LNCAP (cell line): Measurements from ENCODE around the gene RBM39.

Experiments
- TF ChIP-seq, protein P1 (sequence below): fragments of 450-650 bp; IDR thresholded peaks from 2 replicates; pipeline ENCODE4 v1.5.1; 2017; ENCODE audit warnings: mild to moderate bottlenecking

The RBM39 gene

DNA sequence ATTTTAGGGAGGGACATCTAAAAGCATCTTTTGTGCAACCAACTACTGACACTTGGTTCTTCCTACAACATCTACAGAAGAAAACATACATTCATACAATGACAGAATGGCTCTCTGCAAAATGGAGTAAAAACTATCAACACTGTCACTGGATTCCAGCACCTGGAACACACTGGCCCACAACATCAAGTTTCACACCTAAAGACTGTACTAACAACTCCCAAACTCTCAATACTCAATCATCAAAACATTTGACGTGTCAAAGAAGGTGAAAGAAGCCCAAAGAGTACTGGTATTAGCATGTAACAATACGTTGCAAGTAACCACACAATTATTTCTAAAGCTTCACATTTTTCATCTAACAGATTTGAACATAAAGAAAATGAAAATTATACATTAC lies 79.5 kb downstream of the RBM39 start:
- TF ChIP-seq, protein P1, sequence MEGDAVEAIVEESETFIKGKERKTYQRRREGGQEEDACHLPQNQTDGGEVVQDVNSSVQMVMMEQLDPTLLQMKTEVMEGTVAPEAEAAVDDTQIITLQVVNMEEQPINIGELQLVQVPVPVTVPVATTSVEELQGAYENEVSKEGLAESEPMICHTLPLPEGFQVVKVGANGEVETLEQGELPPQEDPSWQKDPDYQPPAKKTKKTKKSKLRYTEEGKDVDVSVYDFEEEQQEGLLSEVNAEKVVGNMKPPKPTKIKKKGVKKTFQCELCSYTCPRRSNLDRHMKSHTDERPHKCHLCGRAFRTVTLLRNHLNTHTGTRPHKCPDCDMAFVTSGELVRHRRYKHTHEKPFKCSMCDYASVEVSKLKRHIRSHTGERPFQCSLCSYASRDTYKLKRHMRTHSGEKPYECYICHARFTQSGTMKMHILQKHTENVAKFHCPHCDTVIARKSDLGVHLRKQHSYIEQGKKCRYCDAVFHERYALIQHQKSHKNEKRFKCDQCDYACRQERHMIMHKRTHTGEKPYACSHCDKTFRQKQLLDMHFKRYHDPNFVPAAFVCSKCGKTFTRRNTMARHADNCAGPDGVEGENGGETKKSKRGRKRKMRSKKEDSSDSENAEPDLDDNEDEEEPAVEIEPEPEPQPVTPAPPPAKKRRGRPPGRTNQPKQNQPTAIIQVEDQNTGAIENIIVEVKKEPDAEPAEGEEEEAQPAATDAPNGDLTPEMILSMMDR = no peak

DNA sequence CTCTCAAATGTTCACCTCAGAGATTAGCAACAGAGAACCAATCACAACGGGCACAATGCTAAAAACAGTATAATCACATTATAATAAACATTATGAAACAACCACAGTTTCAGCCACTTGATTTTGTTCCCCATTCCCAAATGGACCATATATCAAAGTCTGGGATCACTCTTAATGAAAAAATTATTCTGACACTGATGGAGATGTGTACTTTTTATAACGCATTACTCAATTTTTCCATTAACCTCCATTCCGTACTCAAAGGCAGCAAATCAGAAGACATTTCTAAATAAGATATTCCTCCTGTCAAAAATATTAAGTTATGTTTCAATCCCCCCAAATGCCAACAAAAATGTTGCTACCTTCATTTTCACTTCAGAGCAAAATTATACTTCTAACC lies 80.2 kb downstream of the RBM39 start:
- TF ChIP-seq, protein P1 = no peak

- TF ChIP-seq, protein P1 = no peak
Measured at GRCh38 chr20:35661053-35661452, 81.0 kb downstream of the RBM39 start.

- TF ChIP-seq, protein P1 = no peak
Measured at GRCh38 chr20:35660122-35660937, 81.7 kb downstream of the RBM39 start.

- TF ChIP-seq, protein P1 = no peak
Measured at GRCh38 chr20:35657271-35657670, 84.8 kb downstream of the RBM39 start.

DNA sequence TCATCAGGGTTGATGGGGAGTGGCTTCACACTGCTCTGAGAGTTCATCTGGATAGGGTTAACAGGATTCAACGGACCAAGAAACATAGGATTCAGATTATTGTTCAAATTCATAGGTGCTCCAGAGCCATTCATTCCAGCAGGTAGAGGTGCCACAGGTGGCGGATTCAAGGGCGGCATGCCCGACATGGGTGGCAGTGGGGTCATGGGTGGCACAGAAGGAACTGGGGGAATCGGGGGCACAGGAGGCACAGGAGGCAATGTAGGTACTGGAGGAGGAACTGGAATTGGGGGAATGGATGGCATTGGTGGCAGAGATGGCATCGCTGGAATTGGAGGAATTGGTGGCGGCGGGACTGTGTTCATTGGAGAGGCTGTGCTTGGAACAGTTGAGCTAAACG lies 87.6 kb downstream of the RBM39 start:
- TF ChIP-seq, protein P1 = no peak

DNA sequence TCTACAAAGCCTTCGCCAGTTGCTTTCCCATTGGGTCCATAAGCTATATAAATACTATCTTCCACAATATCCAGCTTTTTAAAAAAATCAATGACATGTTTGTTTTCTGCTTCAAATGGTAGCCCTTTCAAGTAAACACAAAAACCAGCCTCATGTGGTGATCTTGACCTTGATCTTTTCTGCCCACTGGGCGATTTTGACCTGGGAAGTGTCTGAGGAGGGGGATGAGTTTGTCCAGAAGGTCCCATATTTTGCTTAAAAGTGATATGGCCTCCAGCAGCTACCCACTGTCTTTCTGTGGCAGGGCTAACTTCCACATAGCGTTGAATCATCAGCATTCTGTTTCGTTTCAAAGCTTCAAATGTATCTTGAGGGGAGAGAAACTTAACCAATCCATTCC lies 88.2 kb downstream of the RBM39 start:
- TF ChIP-seq, protein P1 = no peak
